K562 (cell line): Measurements from ENCODE around the gene ZBTB42. TPM values are rescaled to one million over a fixed set of nuclear protein-coding genes. Genes with fewer than 3 reads are reported as not detected.
A peak's percentile ranks its signal among the peaks of the same experiment; 100 is the strongest.

Experiments used
- ATAC-seq: fragments of 200-7000 bp; cut with Tn5 transposase; 3 replicates; pipeline ENCODE4 v1.9.1; 2020; ENCODE audit warnings: moderate library complexity
- BruUV-seq: library from RNA; stranded (reverse); fragments of 400-500 nt; replicated peaks from 2 replicates; lab custom pipeline; 2021; lab: Mats Ljungman, UMichigan
- CTCF ChIA-PET: fragments of 300-600 bp; formaldehyde crosslinking; extraction: SDS; loops from one replicate; lab custom pipeline; 2021; ENCODE audit warnings: low intra/inter-chr PET ratio; lab: Yijun Ruan, JAX
- POLR2A ChIA-PET: fragments of 300-600, 350-650 bp; sonication (Branson Sonifier 250); formaldehyde crosslinking; extraction: SDS; loops from one replicate; lab custom pipeline; 2021; ENCODE audit warnings: antibody characterized with exemption, inconsistent platforms; lab: Yijun Ruan, JAX
- DNase-seq, 4 experiments: peaks; one replicate each; pipeline versions ENCODE4 v3.0.0 to v3.0.0-alpha.2; 2011 to 2018; ENCODE audit warnings: low spot score in 3 of 4, mixed read lengths in 3 of 4; ENCODE audit errors: extremely low read depth in 1 of 4
- FAIRE-seq: peaks from 2 replicates; lab custom pipeline; 2011; peaks lifted over from hg19 to GRCh38; lab: Jason Lieb, UNC
- H2AFZ ChIP-seq: 2 replicates; pipeline ENCODE4 v1.6.0; 2011; ENCODE audit warnings: low read depth, low read length, control low read depth, inconsistent platforms
- H3K27ac ChIP-seq: fragments of 200-600 bp; 3 replicates; pipeline ENCODE4 v1.8.0; 2011; ENCODE audit warnings: low read depth, mild to moderate bottlenecking, control low read depth, inconsistent platforms, low read length, moderate library complexity, mixed read lengths; ENCODE audit errors: extremely low read depth
- H3K27me3 ChIP-seq, 2 experiments: fragments of 300-600 bp in 1 of 2; 2 replicates in 1 of 2; 3 replicates in 1 of 2; pipeline versions ENCODE4 v1.6.0 to v1.8.0; 2011; ENCODE audit warnings: inconsistent platforms in 2 of 2, low read length in 2 of 2, mild to moderate bottlenecking in 1 of 2, mixed read lengths in 1 of 2, moderate library complexity in 1 of 2; ENCODE audit not compliant: control insufficient read depth in 2 of 2, insufficient read depth in 2 of 2
- H3K36me3 ChIP-seq: fragments of 300-600 bp; 3 replicates; pipeline ENCODE4 v1.8.0; 2011; ENCODE audit warnings: mild to moderate bottlenecking, low read length, inconsistent platforms; ENCODE audit not compliant: control insufficient read depth, insufficient read depth
- H3K4me1 ChIP-seq, 2 experiments: fragments of 200-600 bp in 1 of 2; replicated peaks in 1 of 2; 2 replicates in 1 of 2; 3 replicates in 1 of 2; pipeline versions ENCODE4 v1.5.1 to v1.8.0; 2011; ENCODE audit warnings: inconsistent platforms in 2 of 2, low read length in 2 of 2, mild to moderate bottlenecking in 1 of 2, mixed read lengths in 1 of 2, moderate library complexity in 1 of 2; ENCODE audit not compliant: control insufficient read depth in 2 of 2, insufficient read depth in 2 of 2
- H3K4me2 ChIP-seq: 2 replicates; pipeline ENCODE4 v1.6.1; 2011; ENCODE audit warnings: low read length, control low read depth, inconsistent platforms, mixed read lengths; ENCODE audit not compliant: insufficient read depth
- H3K4me3 ChIP-seq: fragments of 200-600 bp; sonication (generic), shearing (Covaris generic); 2 replicates; pipeline ENCODE4 v1.5.1; 2016; ENCODE audit warnings: control low read depth, inconsistent platforms
- H3K79me2 ChIP-seq: fragments of 200-600 bp; 3 replicates; pipeline ENCODE4 v1.8.0; 2011; ENCODE audit warnings: low read length, inconsistent platforms; ENCODE audit not compliant: control insufficient read depth, insufficient read depth
- H3K9ac ChIP-seq, 2 experiments: 2 replicates each; pipeline versions ENCODE4 v1.6.0 to v1.6.1; 2011; ENCODE audit warnings: low read depth in 2 of 2, low read length in 2 of 2, control low read depth in 1 of 2, inconsistent platforms in 1 of 2, mild to moderate bottlenecking in 1 of 2, mixed read lengths in 1 of 2; ENCODE audit not compliant: insufficient read depth in 1 of 2
- H3K9me1 ChIP-seq: one replicate; pipeline ENCODE4 v1.6.0; 2011; ENCODE audit warnings: inconsistent platforms, mild to moderate bottlenecking, low read length, moderate library complexity; ENCODE audit not compliant: control insufficient read depth, insufficient read depth
- H3K9me3 ChIP-seq: replicated peaks from 2 replicates; pipeline ENCODE4 v1.5.1; 2011; ENCODE audit warnings: low read depth, low read length, inconsistent platforms; ENCODE audit not compliant: control insufficient read depth, insufficient read depth
- H4K20me1 ChIP-seq: replicated peaks from 2 replicates; pipeline ENCODE4 v1.6.1; 2011; ENCODE audit warnings: low read length, inconsistent platforms, mixed read lengths; ENCODE audit not compliant: control insufficient read depth, insufficient read depth
- PHF21A ChIP-seq: fragments of 450-650 bp; IDR thresholded peaks from 2 replicates; pipeline ENCODE4 v1.6.1; 2017; ENCODE audit warnings: low read depth, borderline replicate concordance
- ZNF507 ChIP-seq: conservative IDR thresholded peaks from 2 replicates; pipeline ENCODE4 v1.6.1; 2017; ENCODE audit warnings: missing genetic modification characterization, missing compliant biosample characterization
- WGBS: fragments of 100-300 bp; shearing (Covaris generic); methylation state at CpG from one replicate; pipeline ENCODE4 v1.1.6; 2016; ENCODE audit warnings: low coverage, mixed read lengths; ENCODE audit not compliant: insufficient coverage; ENCODE audit errors: missing lambda C conversion rate; 5-methylcytosine and 5-hydroxymethylcytosine counted together
- in situ Hi-C: fragments of 300-500 bp; cut with MboI; formaldehyde crosslinking; loops from 4 replicates; pipeline ENCODE4 v1.15.0; 2018; ENCODE audit warnings: inconsistent platforms, mixed read lengths
- intact Hi-C: fragments of 100-400 bp; cut with micrococcal nuclease; formaldehyde crosslinking; loops from 2 replicates; pipeline ENCODE4 v1.14.2; 2022
- polyA plus RNA-seq, 8 experiments: library from polyadenylated mRNA; depleted of rRNA in 4 of 8; stranded (reverse) in 5 of 8; unstranded in 3 of 8; fragments of >200 nt; fragmentation: Nextera tagmentation in 2 of 8; fragmentation: Illumina TruSeq in 1 of 8; extraction: Ambion mirVana in 2 of 8; extraction: Trizol in 1 of 8; gene quantifications; 2 replicates each; pipeline versions ENCODE4 v1.2.1 to v1.2.3, GENCODE V29; 2011 to 2014; ENCODE audit warnings: inconsistent platforms in 1 of 8, missing spikeins in 1 of 8
- total RNA-seq, 7 experiments: library from RNA; depleted of rRNA in 6 of 7; stranded (reverse); fragments of >200 nt in 6 of 7; fragmentation: Illumina TruSeq in 2 of 7; extraction: Trizol in 2 of 7; gene quantifications; 2 replicates each; pipeline versions ENCODE4 v1.2.1 to v1.2.3, GENCODE V29; 2011 to 2021; ENCODE audit warnings: low replicate concordance in 1 of 7
- TF ChIP-seq, protein P1 (sequence below): fragments of 250-450 bp; sonication (Bioruptor Pico); IDR thresholded peaks from 2 replicates; pipeline ENCODE4 v1.8.0; 2022; ENCODE audit warnings: inconsistent platforms, mild to moderate bottlenecking, moderate library complexity, borderline replicate concordance

Gene ZBTB42
- total and polyA plus RNA-seq, 9 of the 15 experiments (the other 6 are each of a cell fraction or from before 2014, with no cell fraction given) = 0.03 to 8.5 (median 2.4) TPM

DNA sequence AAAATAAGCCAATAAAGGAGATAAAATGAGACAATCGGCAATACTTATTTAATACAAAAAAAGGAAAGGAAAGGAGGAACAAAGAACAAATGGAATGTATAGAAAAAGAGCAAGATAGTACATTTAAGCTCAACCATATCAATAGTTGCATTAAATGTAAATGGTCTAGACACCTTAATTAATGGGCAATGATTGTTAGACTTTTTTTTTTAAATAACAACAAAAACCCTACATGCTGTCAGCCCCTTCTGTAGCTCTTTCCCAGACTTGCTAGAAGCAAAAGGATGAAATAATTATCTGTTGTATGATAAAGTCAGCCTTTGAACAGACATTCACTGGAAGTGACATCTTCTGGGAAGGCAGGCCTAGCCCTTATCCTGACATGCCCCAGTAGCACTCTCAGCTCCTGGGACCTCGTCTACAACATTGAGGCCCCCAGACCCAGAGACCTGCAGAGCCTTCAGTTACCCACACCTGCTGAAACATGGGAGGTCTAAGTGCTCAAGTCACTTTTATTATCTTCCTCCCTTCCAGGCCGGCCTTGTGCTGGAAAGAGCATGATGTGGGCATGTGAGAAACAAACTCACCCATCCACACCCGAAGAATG, 34.5 kb upstream of the ZBTB42 start:
- intact Hi-C loops = loop anchor here (10.0 kb wide), 1 partner anchor 108 kb away; no protein-coding TSS in a partner anchor
- in situ Hi-C loops = loop anchor here (5.0 kb wide), 1 partner anchor 56 kb away; no protein-coding TSS in a partner anchor
- H3K4me1 ChIP-seq = peaks cover 6 to 33% of the 10 kb centered on the region in 2 experiments; a peak in 4 of 5 replicates
- no peaks in the 10 kb centered on the region for H3K79me2 ChIP-seq
- no peak for ATAC-seq
- peak overlapping the region; percentile 37; the same call in 1 of the 2 replicates for H3K4me2 ChIP-seq
- H3K36me3 ChIP-seq = peaks cover 15% of the 10 kb centered on the region; the same call in 1 of the 3 replicates
- peaks cover 4% of the 10 kb centered on the region; the same call in 1 of the 2 replicates for H3K9me3 ChIP-seq
- BruUV-seq = no TSS peak
- H2AFZ ChIP-seq = no peak overlapping the region
- no peaks in the 10 kb centered on the region for H4K20me1 ChIP-seq
- POLR2A ChIA-PET = interaction anchor here (0.6 to 1.7 kb wide), 4 partner anchors 13 to 33 kb away, joined by 3 to 6 read pairs (median 4); partner anchors contain the start of gene SIVA1
- no peaks in the 10 kb centered on the region for H3K27me3 ChIP-seq
- TF ChIP-seq, protein P1, sequence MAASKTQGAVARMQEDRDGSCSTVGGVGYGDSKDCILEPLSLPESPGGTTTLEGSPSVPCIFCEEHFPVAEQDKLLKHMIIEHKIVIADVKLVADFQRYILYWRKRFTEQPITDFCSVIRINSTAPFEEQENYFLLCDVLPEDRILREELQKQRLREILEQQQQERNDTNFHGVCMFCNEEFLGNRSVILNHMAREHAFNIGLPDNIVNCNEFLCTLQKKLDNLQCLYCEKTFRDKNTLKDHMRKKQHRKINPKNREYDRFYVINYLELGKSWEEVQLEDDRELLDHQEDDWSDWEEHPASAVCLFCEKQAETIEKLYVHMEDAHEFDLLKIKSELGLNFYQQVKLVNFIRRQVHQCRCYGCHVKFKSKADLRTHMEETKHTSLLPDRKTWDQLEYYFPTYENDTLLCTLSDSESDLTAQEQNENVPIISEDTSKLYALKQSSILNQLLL (CRISPR knock-in tag) = no peak
- TF ChIP-seq ZNF507 (tag) (peak; percentile 92), PHF21A (no peak)
- TF ChIP-seq, all 486 proteins: peak for 1
- DNase-seq (no peak), FAIRE-seq (no peak)
- CTCF ChIA-PET = no interaction called here
- 29% methylated on average over 4 of the region's 4 CpGs for WGBS
- no peaks in the 10 kb centered on the region for H3K9me1 ChIP-seq
- H3K27ac ChIP-seq = 0 out of 3 replicates have a peak overlapping the region, but pooled peaks have one; percentile 16
- no peak overlapping the region for H3K4me3 ChIP-seq
- no peak overlapping the region; a peak in 1 of 4 replicates for H3K9ac ChIP-seq
